ENCODE results near the gene TMEM106B. TPM values are rescaled to one million over a fixed set of nuclear protein-coding genes. Genes with fewer than 3 reads are reported as not detected.
"Not testable (repeated sequence)": the region's sequence is repeated elsewhere in the genome, so short reads cannot be mapped to it uniquely, and the experiment has no call there.

Gene TMEM106B
- 10 to 100 TPM; 31.4 to 57.5 (median 35.7) TPM for total RNA-seq

DNA sequence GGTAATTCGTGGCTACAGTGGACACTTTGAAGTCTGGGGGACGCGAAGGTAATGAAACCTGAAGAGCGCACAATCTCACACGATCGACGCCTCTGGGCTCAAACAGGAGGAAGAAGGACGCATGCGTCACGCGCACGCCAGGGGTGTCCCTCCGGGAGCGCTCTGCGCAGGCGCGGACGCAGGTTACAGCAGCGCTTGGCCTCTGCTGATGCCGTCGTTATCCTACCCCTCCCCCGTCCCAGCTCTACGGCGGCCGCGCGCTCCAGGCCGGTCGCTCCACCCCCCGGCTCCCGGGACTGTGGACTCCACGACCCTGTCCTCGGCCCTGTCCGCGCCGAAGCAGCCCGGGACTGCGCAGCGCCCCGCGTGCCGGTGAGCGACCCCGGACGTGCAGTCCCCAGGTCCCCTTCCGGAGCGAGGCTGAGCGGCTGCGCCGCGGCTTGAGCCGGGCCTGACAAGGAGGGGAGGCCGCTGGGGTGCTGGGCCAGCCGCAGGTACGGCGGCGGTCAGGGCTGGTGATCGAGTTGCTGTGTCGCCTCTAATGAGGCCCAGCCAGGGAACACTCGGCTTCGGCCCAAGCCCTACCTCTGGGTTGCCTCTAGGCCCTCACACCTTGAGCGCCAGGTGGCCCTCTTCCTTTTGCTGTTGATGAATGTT is at the start of gene TMEM106B:
TMEM106B (plus strand) TSS at position 241 of the 657 bp plus-strand sequence. CDS start 3,517 bp downstream, outside the sequence.
- peak; percentile 95 to 97 for DNase-seq (ENCODE audit: low spot score in 2 of 2)
- Histone ChIP-seq H3K9me3 (no peaks in the 10 kb centered on the region), H3K36me3 (peaks cover under 1% of the 10 kb centered on the region), H3K27ac (peak within 1 kb of the TSS; percentile 94), H3K4me3 (peak within 1 kb of the TSS; percentile 94), H3K27me3 (no peaks in the 10 kb centered on the region), H3K4me1 (peaks cover 23% of the 10 kb centered on the region)
- TF ChIP-seq POLR2AphosphoS5 (IDR thresholded peaks at IDR 0.05), result peak; percentile 22 to 63 (median 41)
- TF ChIP-seq EP300 (IDR thresholded peaks at IDR 0.05), result no peak
- TF ChIP-seq POLR2A (IDR thresholded peaks at IDR 0.05), result peak in 1 of 2 donors; percentile 67
- TF ChIP-seq CTCF (IDR thresholded peaks at IDR 0.05), result no peak
- under 1% methylated on average over 21 of the region's 62 CpGs for WGBS

DNA sequence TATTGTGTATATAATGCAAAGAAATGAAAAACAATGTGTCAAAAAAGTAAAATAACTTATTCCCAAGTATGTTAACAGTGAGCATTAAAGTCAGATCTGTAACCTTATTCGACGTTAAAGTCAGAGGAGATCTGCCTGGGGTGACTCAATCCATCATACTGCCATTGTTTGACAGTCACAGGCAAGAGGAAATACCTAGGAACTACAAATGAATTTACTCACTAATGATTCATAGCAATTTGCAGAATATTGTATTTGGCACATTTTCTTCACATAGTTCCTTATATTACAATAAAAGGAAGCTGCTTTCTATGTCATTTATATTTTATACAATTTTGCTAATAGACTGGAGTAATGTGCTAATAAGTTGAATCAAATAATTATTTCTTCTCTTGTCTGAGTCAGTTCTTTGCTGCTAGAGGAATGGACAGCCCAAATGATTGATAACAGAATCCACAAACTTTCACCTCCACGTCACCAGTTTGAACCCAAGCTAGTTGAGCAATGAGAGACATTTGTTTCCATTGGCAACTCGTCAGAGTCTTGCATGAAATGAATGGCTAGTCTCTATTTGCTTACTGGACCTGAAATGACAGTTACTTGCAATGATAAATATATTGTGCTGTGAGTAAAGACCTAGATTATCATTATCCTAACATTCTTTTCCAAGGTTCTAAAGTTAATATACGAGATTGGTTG is 48.5 kb upstream of the TMEM106B start:
- Histone ChIP-seq H3K27me3 (no peaks in the 10 kb centered on the region), H3K36me3 (no peaks in the 10 kb centered on the region), H3K9me3 (no peaks in the 10 kb centered on the region), H3K4me1 (no peaks in the 10 kb centered on the region), H3K27ac (no peak overlapping the region), H3K4me3 (no peak overlapping the region)
- WGBS, result 33% methylated on average over 5 of the region's 5 CpGs
- TF ChIP-seq EP300 (IDR thresholded peaks at IDR 0.05) (no peak), POLR2AphosphoS5 (IDR thresholded peaks at IDR 0.05) (no peak), POLR2A (IDR thresholded peaks at IDR 0.05) (no peak), CTCF (IDR thresholded peaks at IDR 0.05) (no peak)
- DNase-seq (ENCODE audit: low spot score in 2 of 2), result no peak

- not testable (repeated sequence) for H3K9me3 ChIP-seq; H3K4me3 ChIP-seq; H3K4me1 ChIP-seq; H3K27ac ChIP-seq; H3K27me3 ChIP-seq; DNase-seq (ENCODE audit: low spot score in 2 of 2); H3K36me3 ChIP-seq
- 85% methylated on average over 3 of the region's 3 CpGs for WGBS
Observed at GRCh38 chr7:12168065-12168464, 43.0 kb upstream of the TMEM106B start.

- DNase-seq (ENCODE audit: low spot score in 2 of 2); H3K4me1 ChIP-seq; H3K27ac ChIP-seq; H3K4me3 ChIP-seq; H3K9me3 ChIP-seq; H3K36me3 ChIP-seq; H3K27me3 ChIP-seq: not testable (repeated sequence)
- 84% methylated on average over 6 of the region's 6 CpGs for WGBS
Observed at GRCh38 chr7:12169981-12170820, 40.9 kb upstream of the TMEM106B start.

- Histone ChIP-seq H3K27ac (no peak overlapping the region), H3K4me1 (no peaks in the 10 kb centered on the region), H3K9me3 (peaks cover 3% of the 10 kb centered on the region), H3K36me3 (no peaks in the 10 kb centered on the region), H3K4me3 (no peak overlapping the region), H3K27me3 (peaks cover 4% of the 10 kb centered on the region)
- DNase-seq (ENCODE audit: low spot score in 2 of 2), result no peak
- 50% methylated on average over 2 of the region's 2 CpGs for WGBS
- TF ChIP-seq CTCF (IDR thresholded peaks at IDR 0.05) (no peak), POLR2A (IDR thresholded peaks at IDR 0.05) (no peak), EP300 (IDR thresholded peaks at IDR 0.05) (no peak), POLR2AphosphoS5 (IDR thresholded peaks at IDR 0.05) (no peak)
Observed at GRCh38 chr7:12173671-12174070, 37.4 kb upstream of the TMEM106B start.

- Histone ChIP-seq H3K27ac (no peak overlapping the region), H3K36me3 (no peaks in the 10 kb centered on the region), H3K27me3 (peaks cover 4% of the 10 kb centered on the region), H3K9me3 (no peaks in the 10 kb centered on the region), H3K4me3 (no peak overlapping the region), H3K4me1 (no peaks in the 10 kb centered on the region)
- DNase-seq (ENCODE audit: low spot score in 2 of 2), result no peak
- WGBS, result 90% methylated on average over 1 of the region's 1 CpG
- no peak for TF ChIP-seq POLR2AphosphoS5 (IDR thresholded peaks at IDR 0.05)
- no peak for TF ChIP-seq CTCF (IDR thresholded peaks at IDR 0.05)
- no peak for TF ChIP-seq EP300 (IDR thresholded peaks at IDR 0.05)
- TF ChIP-seq POLR2A (IDR thresholded peaks at IDR 0.05), result no peak
Observed at GRCh38 chr7:12174931-12175330, 36.2 kb upstream of the TMEM106B start.

Data from suprapubic skin (tissue), 4 donors.